ENCODE measurements around the gene C16orf87.

The C16orf87 gene

DNA sequence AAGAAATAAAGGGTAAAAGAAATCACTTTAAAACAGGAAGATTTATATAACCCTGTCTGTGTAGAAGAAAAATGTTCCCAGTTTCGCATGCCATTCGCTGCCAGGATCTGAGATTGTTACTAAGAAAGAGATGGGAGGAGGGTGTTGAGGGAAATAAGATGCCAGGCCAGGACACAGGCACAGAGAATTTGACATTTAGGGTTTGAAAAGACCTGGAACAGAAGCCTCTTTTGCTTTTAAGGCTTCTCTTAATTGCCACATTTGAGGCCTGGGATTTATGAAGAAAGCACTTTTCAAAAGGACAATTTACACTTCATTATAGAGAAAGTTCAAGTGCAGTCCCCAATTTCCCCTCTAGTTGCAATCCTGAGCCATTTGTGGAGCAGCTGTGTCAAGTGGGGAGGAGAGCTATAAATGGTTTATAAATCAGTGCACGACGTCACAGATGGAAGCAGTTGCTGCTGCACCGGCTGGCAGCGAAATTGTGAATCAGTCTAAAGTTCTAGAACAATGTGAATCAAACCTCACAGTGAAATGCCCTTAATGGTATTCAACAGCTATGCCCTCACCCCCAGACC is 26.5 kb upstream of the C16orf87 start:
- Histone ChIP-seq H3K4me1 (ENCODE audit: control insufficient read depth, insufficient read depth, low read length, poor library complexity, severe bottlenecking) (no peaks in the 10 kb centered on the region), H3K9me3 (ENCODE audit: control insufficient read depth, low read length) (no peaks in the 10 kb centered on the region), H3K27ac (ENCODE audit: low read depth, low read length, severe bottlenecking) (no peak overlapping the region), H3K4me3 (ENCODE audit: extremely low read depth, insufficient read depth, low read length, poor library complexity, severe bottlenecking) (no peak overlapping the region), H3K36me3 (ENCODE audit: control insufficient read depth, insufficient read depth, low read length) (no peaks in the 10 kb centered on the region)
- WGBS, 2 experiments (ENCODE audit: insufficient coverage in 2 of 2): 75 to 95% methylated on average over 3 to 4 of the region's 6 CpGs

DNA sequence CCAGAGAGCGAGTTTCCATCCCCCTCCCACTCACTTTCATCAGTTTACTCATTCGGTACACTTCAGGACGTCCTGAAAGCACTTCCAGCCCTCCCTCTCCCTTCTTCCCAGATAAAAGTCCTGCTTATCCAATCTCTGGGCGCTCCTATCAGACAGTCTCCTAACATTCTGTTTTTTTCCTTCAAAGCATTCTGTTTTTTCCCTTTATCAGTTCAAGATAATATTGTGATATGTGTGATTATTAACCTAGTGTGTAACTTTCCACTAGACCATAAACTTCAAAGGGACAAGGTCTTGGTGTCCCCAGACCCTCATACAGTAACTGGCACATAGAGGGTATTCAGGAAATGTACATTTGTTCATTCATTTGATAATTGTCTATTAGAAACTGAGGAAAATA is 24.4 kb upstream of the C16orf87 start:
- H3K27ac ChIP-seq (ENCODE audit: low read depth, low read length, severe bottlenecking): no peak overlapping the region
- 79 to 93% methylated on average over 3 of the region's 4 CpGs for WGBS, 2 experiments (ENCODE audit: insufficient coverage in 2 of 2)

DNA sequence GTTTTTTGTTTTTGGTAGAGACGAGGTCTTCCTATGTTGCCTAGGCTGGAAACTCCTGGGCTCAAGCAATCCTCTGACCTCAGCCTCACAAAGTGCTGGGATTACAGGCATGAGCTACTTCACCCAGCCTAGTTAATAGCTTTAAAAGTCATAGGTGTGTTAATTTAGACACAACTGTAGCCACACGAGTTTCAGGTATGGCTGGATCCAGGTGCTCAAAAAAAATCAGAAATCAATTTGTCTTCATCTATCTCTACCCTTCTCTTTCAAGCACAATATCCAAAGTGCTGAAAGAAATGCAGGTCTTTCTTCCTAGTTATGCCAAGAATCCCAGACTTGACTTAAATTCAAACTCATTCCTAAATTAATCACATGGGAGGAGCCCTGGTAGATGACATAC is 23.9 kb upstream of the C16orf87 start:
- no peaks in the 10 kb centered on the region for H3K4me1 ChIP-seq (ENCODE audit: control insufficient read depth, insufficient read depth, low read length, poor library complexity, severe bottlenecking)
- H3K9me3 ChIP-seq (ENCODE audit: control insufficient read depth, low read length): no peaks in the 10 kb centered on the region
- no peak overlapping the region for H3K4me3 ChIP-seq (ENCODE audit: extremely low read depth, insufficient read depth, low read length, poor library complexity, severe bottlenecking)
- 82 to 86% methylated on average over 1 to 2 of the region's 2 CpGs for WGBS, 2 experiments (ENCODE audit: insufficient coverage in 2 of 2)
- H3K27ac ChIP-seq (ENCODE audit: low read depth, low read length, severe bottlenecking): no peak overlapping the region
- no peaks in the 10 kb centered on the region for H3K36me3 ChIP-seq (ENCODE audit: control insufficient read depth, insufficient read depth, low read length)

More for the DNA sequence above, 24.4 kb upstream of the C16orf87 start:
- H3K9me3 ChIP-seq (ENCODE audit: control insufficient read depth, low read length): no peaks in the 10 kb centered on the region
- no peak overlapping the region for H3K4me3 ChIP-seq (ENCODE audit: extremely low read depth, insufficient read depth, low read length, poor library complexity, severe bottlenecking)
- H3K4me1 ChIP-seq (ENCODE audit: control insufficient read depth, insufficient read depth, low read length, poor library complexity, severe bottlenecking): no peaks in the 10 kb centered on the region
- H3K36me3 ChIP-seq (ENCODE audit: control insufficient read depth, insufficient read depth, low read length): no peaks in the 10 kb centered on the region

DNA sequence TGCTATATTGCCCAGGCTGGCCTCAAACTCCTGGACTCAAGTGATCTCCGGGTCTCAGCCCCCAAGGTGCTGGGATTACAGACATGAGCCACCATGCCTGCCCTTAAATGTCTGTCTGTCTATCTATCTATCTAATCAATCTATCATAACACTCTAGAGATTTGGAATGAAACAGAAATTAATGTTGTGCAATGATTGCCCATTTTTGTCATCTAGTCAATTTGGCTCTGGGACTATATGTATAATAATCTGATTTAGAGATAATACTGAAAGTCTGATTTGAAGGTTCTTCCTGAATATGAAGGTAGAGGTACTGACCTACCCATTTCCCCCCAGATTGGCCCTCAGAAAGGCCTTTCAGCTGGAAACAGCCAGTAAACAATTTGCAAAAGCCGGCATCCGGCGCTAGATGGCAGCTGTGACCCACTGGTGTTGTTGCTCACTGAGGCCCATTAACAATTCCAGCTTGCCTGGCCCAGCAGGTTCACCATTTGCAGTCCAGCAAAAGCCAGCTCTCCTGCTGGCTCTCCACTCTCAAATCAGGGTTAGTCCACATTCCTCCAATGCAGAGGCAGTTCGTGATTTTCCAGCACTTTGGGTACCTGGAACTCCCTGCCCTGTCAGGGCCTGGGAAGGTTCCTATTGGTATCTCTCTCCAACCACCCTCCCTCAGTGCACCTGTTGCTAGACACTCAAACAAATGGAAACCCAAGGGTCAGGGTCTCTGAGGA is 22.9 kb upstream of the C16orf87 start:
- 17 to 33% methylated on average over 2 to 5 of the region's 5 CpGs for WGBS, 2 experiments (ENCODE audit: insufficient coverage in 2 of 2)
- Histone ChIP-seq H3K36me3 (ENCODE audit: control insufficient read depth, insufficient read depth, low read length) (no peaks in the 10 kb centered on the region), H3K27ac (ENCODE audit: low read depth, low read length, severe bottlenecking) (no peak overlapping the region), H3K4me3 (ENCODE audit: extremely low read depth, insufficient read depth, low read length, poor library complexity, severe bottlenecking) (no peak overlapping the region), H3K9me3 (ENCODE audit: control insufficient read depth, low read length) (no peaks in the 10 kb centered on the region), H3K4me1 (ENCODE audit: control insufficient read depth, insufficient read depth, low read length, poor library complexity, severe bottlenecking) (no peaks in the 10 kb centered on the region)

DNA sequence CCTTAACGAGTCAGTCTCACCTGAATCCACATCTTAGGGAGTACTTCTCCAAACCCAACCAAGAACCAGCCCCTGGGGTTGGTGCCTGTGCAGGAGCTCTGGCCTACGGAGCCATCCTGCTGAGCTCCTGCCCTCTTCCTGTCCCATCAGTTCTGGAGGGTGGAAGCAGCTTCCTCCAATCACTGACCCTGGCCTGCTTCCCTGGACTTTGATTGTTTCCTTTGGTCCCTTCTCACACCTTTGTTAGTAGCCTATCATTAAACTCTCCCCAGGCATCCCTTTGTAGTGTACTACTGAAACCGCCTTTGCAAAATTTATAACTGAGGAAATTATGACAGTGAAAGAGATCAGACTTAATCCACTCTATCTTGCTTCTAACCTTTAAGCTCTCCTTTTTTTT is 21.1 kb upstream of the C16orf87 start:
- no peaks in the 10 kb centered on the region for H3K36me3 ChIP-seq (ENCODE audit: control insufficient read depth, insufficient read depth, low read length)
- H3K27ac ChIP-seq (ENCODE audit: low read depth, low read length, severe bottlenecking): no peak overlapping the region
- no peaks in the 10 kb centered on the region for H3K4me1 ChIP-seq (ENCODE audit: control insufficient read depth, insufficient read depth, low read length, poor library complexity, severe bottlenecking)
- H3K9me3 ChIP-seq (ENCODE audit: control insufficient read depth, low read length): no peaks in the 10 kb centered on the region
- no peak overlapping the region for H3K4me3 ChIP-seq (ENCODE audit: extremely low read depth, insufficient read depth, low read length, poor library complexity, severe bottlenecking)
- WGBS, 2 experiments (ENCODE audit: insufficient coverage in 2 of 2): 54 to 67% methylated on average over 1 to 2 of the region's 3 CpGs

DNA sequence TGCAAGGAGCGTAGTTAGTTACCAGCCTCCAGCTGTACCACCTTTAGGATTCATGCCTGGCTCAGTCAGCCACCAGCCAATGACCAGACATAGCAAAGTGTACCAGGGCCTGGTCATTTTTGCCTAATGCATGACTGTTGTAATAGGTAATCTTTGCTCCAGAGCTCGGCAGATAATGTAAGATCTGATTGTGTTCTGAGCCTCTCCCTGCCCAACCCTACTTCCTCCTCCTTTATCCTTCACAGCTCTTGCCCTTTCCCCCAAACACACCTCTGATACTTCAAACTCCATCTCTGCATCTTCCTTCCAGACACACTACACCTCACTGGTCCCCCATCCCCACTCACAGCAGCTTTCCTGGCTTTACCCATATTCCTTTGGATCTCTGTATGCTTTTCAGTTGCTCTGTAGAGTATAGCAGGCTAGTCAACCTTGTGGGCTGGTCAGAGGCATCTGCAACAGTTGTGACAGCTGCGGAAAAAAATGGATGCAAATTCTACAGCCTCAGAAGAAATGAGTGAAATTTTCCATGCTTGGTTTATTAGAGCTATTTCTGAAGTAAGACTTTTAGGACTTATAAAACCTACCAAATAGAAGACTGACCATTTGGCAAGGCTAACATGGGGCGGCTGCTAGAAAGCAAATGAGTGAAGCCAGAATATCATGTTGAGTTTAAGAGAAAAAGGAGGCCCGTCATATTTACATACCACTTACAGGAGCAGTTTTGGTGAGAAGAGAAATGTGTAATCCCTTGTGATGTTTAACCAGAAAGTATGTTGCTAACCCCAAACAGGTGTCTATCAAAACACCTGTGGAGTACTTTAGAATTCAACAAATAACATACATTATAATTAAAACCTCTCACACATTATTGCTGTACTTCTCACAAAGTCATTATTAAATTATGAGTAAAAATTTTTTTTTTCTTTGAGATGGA is 19.9 kb upstream of the C16orf87 start:
- no peaks in the 10 kb centered on the region for H3K36me3 ChIP-seq (ENCODE audit: control insufficient read depth, insufficient read depth, low read length)
- no peak overlapping the region for H3K27ac ChIP-seq (ENCODE audit: low read depth, low read length, severe bottlenecking)
- no peaks in the 10 kb centered on the region for H3K9me3 ChIP-seq (ENCODE audit: control insufficient read depth, low read length)
- WGBS, 2 experiments (ENCODE audit: insufficient coverage in 2 of 2): 87 to 90% methylated on average over 2 to 3 of the region's 5 CpGs
- no peaks in the 10 kb centered on the region for H3K4me1 ChIP-seq (ENCODE audit: control insufficient read depth, insufficient read depth, low read length, poor library complexity, severe bottlenecking)
- no peak overlapping the region for H3K4me3 ChIP-seq (ENCODE audit: extremely low read depth, insufficient read depth, low read length, poor library complexity, severe bottlenecking)

DNA sequence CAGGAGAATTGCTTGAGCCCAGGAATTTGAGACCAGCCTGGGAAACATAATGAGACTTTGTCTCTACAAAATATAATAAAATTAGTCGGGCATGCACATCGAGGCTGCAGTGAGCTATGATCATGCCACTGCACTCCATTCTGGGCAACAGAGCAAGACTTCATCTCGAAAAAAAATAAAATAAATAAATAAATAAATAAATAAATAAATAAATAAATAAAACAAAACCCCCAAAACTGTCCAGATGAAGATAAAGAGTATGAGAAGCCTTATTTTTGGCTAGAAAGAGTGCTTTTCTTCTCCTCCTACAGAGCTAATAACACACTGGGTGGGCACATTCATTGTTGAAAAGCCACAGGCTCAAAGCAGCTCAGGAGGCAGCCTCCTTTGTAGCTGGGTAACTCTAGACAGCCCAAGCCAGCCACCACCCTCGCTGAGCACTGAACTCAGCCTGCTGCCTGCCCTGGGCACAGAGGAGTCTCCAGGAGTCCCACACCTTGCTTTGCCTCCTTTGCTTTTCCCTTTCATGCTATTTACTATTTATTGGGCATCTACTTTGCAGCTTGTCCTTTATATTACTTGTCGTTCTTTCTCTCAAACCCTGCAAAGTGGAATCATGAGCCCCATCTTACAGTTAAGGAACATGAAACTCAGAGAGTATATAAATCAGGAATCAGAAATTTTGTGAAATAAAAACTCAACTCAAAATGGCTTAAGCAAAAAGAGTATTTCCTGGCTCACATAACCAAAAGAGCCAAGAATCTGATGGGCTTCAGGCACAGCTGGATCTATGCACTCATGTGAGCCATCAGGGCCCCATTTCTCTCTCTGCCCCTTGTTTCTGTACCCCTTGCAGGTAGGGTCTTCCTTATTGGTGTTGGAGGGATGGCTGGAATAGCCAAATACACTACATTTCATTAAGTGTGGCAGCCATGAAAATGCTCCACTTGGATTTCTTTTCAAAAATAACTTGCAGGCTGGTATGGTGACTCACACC is 18.1 kb upstream of the C16orf87 start:
- Histone ChIP-seq H3K4me1 (ENCODE audit: control insufficient read depth, insufficient read depth, low read length, poor library complexity, severe bottlenecking) (no peaks in the 10 kb centered on the region), H3K36me3 (ENCODE audit: control insufficient read depth, insufficient read depth, low read length) (no peaks in the 10 kb centered on the region), H3K27ac (ENCODE audit: low read depth, low read length, severe bottlenecking) (no peak overlapping the region), H3K9me3 (ENCODE audit: control insufficient read depth, low read length) (no peaks in the 10 kb centered on the region), H3K4me3 (ENCODE audit: extremely low read depth, insufficient read depth, low read length, poor library complexity, severe bottlenecking) (no peak overlapping the region)
- WGBS, 2 experiments (ENCODE audit: insufficient coverage in 2 of 2): 31 to 70% methylated on average over 1 to 2 of the region's 5 CpGs

DNA sequence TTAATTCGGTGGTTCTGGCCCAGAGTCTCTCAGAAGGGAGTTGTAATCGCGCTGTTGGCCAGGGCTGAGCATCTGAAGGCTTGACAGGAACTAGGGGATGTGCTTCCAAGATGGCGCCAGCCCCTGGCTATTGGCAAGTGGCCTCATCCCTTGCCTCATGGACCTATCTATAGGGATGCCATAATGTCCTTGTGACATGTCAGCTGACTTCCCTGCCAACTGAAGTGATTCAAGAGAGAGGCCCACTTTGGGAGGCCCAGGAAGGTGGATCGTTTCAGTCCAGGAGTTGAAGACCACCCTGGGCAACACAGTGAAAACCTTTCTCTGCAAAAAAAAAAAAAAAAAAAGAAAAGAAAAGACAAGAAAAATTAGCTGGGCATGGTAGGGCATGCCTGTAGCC is 15.0 kb upstream of the C16orf87 start:
- H3K9me3 ChIP-seq (ENCODE audit: control insufficient read depth, low read length): peaks cover 9% of the 10 kb centered on the region
- no peaks in the 10 kb centered on the region for H3K36me3 ChIP-seq (ENCODE audit: control insufficient read depth, insufficient read depth, low read length)
- WGBS, 2 experiments (ENCODE audit: insufficient coverage in 2 of 2): 96 to 100% methylated on average over 3 to 4 of the region's 5 CpGs
- no peak overlapping the region for H3K27ac ChIP-seq (ENCODE audit: low read depth, low read length, severe bottlenecking)
- H3K4me3 ChIP-seq (ENCODE audit: extremely low read depth, insufficient read depth, low read length, poor library complexity, severe bottlenecking): no peak overlapping the region
- H3K4me1 ChIP-seq (ENCODE audit: control insufficient read depth, insufficient read depth, low read length, poor library complexity, severe bottlenecking): no peaks in the 10 kb centered on the region

DNA sequence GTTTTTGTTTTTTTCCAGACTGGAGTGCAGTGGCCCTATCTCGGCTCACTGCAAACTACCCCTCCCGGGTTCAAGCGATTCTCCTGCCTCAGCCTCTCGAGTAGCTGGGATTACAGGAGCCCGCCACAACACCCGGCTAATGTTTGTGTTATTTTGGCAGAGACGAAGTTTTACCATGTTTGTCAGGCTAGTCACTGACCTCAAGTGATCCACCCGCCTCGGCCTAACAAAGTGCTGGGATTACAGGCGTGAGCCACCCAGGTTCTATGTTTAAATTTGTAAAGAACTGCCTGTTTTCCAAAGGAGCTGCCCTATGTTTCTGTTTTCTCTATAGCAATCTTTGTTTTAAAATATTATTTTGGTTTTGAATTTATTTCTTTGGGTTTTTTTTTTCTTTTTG is 13.8 kb upstream of the C16orf87 start:
- Histone ChIP-seq H3K4me1 (ENCODE audit: control insufficient read depth, insufficient read depth, low read length, poor library complexity, severe bottlenecking) (no peaks in the 10 kb centered on the region), H3K9me3 (ENCODE audit: control insufficient read depth, low read length) (peaks cover 9% of the 10 kb centered on the region), H3K27ac (ENCODE audit: low read depth, low read length, severe bottlenecking) (no peak overlapping the region), H3K4me3 (ENCODE audit: extremely low read depth, insufficient read depth, low read length, poor library complexity, severe bottlenecking) (no peak overlapping the region), H3K36me3 (ENCODE audit: control insufficient read depth, insufficient read depth, low read length) (no peaks in the 10 kb centered on the region)
- WGBS, 2 experiments (ENCODE audit: insufficient coverage in 2 of 2): 93 to 96% methylated on average over 4 to 10 of the region's 10 CpGs
